ENCODE measurements around the gene AGAP1. TPM values are rescaled to one million over a fixed set of nuclear protein-coding genes. Genes with fewer than 3 reads are reported as not detected.

AGAP1 gene
- polyA plus RNA-seq, 1 donor from 2014 or later = 17.4 TPM

- Histone ChIP-seq H3K4me2 (ENCODE audit: low read length) (no peak overlapping the region), H3F3A (ENCODE audit: insufficient read depth, low read length, poor library complexity, severe bottlenecking) (no peaks in the 10 kb centered on the region), H3K36me3 (ENCODE audit: insufficient read depth, low read length) (peaks cover 4% of the 10 kb centered on the region), H3K9me2 (ENCODE audit: insufficient read depth, low read length) (no peaks in the 10 kb centered on the region), H3K27me3 (ENCODE audit: insufficient read depth, low read depth, low read length) (no peaks in the 10 kb centered on the region), H3K27ac (ENCODE audit: low read length) (no peak overlapping the region), H3K4me3 (ENCODE audit: low read length) (no peak overlapping the region), H4K20me1 (ENCODE audit: insufficient read depth) (no peaks in the 10 kb centered on the region), H3K9me3 (ENCODE audit: low read length) (no peaks in the 10 kb centered on the region), H3K9ac (ENCODE audit: low read length) (no peak overlapping the region), H3K79me2 (replicated peaks; ENCODE audit: insufficient read depth, low read length) (peaks cover 17% of the 10 kb centered on the region), H2AFZ (ENCODE audit: low read depth, low read length) (no peak overlapping the region)
- TF ChIP-seq REST (IDR thresholded peaks at IDR 0.05; ENCODE audit: borderline replicate concordance) = no peak
- no peak for TF ChIP-seq RAD21 (conservative IDR thresholded peaks at IDR 0.05)
- no peak for TF ChIP-seq EP300 (conservative IDR thresholded peaks at IDR 0.05; ENCODE audit: poor library complexity, severe bottlenecking)
- no peak for TF ChIP-seq POLR2AphosphoS5 (IDR thresholded peaks at IDR 0.05)
- TF ChIP-seq CTCF (IDR thresholded peaks at IDR 0.05; ENCODE audit: poor library complexity, severe bottlenecking) = no peak
- TF ChIP-seq EZH2 (IDR thresholded peaks at IDR 0.05; ENCODE audit: borderline replicate concordance, insufficient read depth, low read length, poor library complexity, severe bottlenecking) = no peak
- TF ChIP-seq MXI1 (conservative IDR thresholded peaks at IDR 0.05; ENCODE audit: poor library complexity, severe bottlenecking) = no peak
- TF ChIP-seq TAF1 (IDR thresholded peaks at IDR 0.05; ENCODE audit: low read depth) = no peak
- TF ChIP-seq SMC3 (conservative IDR thresholded peaks at IDR 0.05; ENCODE audit: poor library complexity) = no peak
These were observed 210.0 kb downstream of the AGAP1 start for GRCh38 chr2:235703711-235704295.

GRCh38 chr2:235705296-235705695, 211.5 kb downstream of the AGAP1 start:
- Histone ChIP-seq H3K4me2 (ENCODE audit: low read length) (no peak overlapping the region), H3K9ac (ENCODE audit: low read length) (no peak overlapping the region), H2AFZ (ENCODE audit: low read depth, low read length) (no peak overlapping the region), H3K27me3 (ENCODE audit: insufficient read depth, low read depth, low read length) (no peaks in the 10 kb centered on the region), H3K79me2 (replicated peaks; ENCODE audit: insufficient read depth, low read length) (peaks cover 12% of the 10 kb centered on the region), H3K36me3 (ENCODE audit: insufficient read depth, low read length) (peaks cover 4% of the 10 kb centered on the region), H3K27ac (ENCODE audit: low read length) (no peak overlapping the region), H3K9me3 (ENCODE audit: low read length) (no peaks in the 10 kb centered on the region), H3K4me3 (ENCODE audit: low read length) (no peak overlapping the region), H3K9me2 (ENCODE audit: insufficient read depth, low read length) (no peaks in the 10 kb centered on the region), H4K20me1 (ENCODE audit: insufficient read depth) (no peaks in the 10 kb centered on the region), H3F3A (ENCODE audit: insufficient read depth, low read length, poor library complexity, severe bottlenecking) (no peaks in the 10 kb centered on the region)
- no peak for TF ChIP-seq SMC3 (conservative IDR thresholded peaks at IDR 0.05; ENCODE audit: poor library complexity)
- TF ChIP-seq RAD21 (conservative IDR thresholded peaks at IDR 0.05) = no peak
- TF ChIP-seq EZH2 (IDR thresholded peaks at IDR 0.05; ENCODE audit: borderline replicate concordance, insufficient read depth, low read length, poor library complexity, severe bottlenecking) = no peak

Data from neural cell (in vitro differentiated cells).